Brain microvascular endothelial cell (primary cell): Measurements from ENCODE around the gene FRG2.
"Not testable (repeated sequence)": the region's sequence is repeated elsewhere in the genome, so short reads cannot be mapped to it uniquely, and the experiment has no call there.

Experiments
- DNase-seq: peaks from one replicate; pipeline ENCODE4 v3.0.0-alpha.2; 2020
- H3K27ac ChIP-seq: fragments of 250-450 bp; sonication (Bioruptor Pico); 2 replicates; pipeline ENCODE4 v1.5.1; 2020; ENCODE audit warnings: mild to moderate bottlenecking, moderate library complexity
- H3K27me3 ChIP-seq: fragments of 250-450 bp; sonication (Bioruptor Pico); replicated peaks from 2 replicates; pipeline ENCODE4 v1.5.1; 2020; ENCODE audit warnings: mild to moderate bottlenecking
- H3K36me3 ChIP-seq: fragments of 250-450 bp; sonication (Bioruptor Pico); replicated peaks from 2 replicates; pipeline ENCODE4 v1.5.1; 2020; ENCODE audit warnings: mild to moderate bottlenecking
- H3K4me3 ChIP-seq: 2 replicates; pipeline ENCODE4 v1.5.1; 2011; ENCODE audit warnings: low read depth, mild to moderate bottlenecking, control low read depth, low read length, moderate library complexity
- in situ Hi-C: cut with HindIII; loops from 2 replicates; pipeline ENCODE4 v1.10.0; 2017; ENCODE audit warnings: low sequenced_read_pairs, low pct_ligation_motif_present

FRG2 gene

DNA sequence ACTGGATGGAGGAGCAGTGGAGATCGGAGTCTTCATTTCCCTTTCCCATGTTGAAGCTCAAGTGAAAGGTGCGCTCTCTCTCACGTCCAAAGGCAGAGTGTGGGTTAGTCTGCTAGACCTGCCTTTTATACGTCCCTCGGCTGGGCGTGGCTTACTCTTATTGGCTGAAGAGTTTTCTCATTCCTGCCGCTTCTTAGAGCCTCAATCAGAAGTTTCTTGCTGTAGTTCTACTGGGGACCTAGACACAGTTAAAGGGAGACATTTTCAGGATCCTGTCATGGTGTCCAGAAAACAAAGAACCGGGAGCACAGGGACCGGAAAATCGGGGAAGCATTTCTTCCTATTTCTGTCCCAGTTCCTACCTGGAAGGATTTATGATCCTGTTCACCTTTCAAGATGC, at the start of gene FRG2:
Gene FRG2, minus strand, starts transcription at position 101 of the 400 bp plus-strand sequence. Its CDS starts 52 bp downstream, at position 49.
- H3K27ac ChIP-seq, in situ Hi-C loops, DNase-seq, H3K36me3 ChIP-seq, H3K4me3 ChIP-seq, H3K27me3 ChIP-seq: not testable (repeated sequence)

DNA sequence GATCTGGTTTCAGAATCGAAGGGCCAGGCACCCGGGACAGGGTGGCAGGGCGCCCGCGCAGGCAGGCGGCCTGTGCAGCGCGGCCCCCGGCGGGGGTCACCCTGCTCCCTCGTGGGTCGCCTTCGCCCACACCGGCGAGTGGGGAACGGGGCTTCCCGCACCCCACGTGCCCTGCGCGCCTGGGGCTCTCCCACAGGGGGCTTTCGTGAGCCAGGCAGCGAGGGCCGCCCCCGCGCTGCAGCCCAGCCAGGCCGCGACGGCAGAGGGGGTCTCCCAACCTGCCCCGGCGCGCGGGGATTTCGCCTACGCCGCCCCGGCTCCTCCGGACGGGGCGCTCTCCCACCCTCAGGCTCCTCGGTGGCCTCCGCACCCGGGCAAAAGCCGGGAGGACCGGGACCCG, 41.3 kb upstream of the FRG2 start:
- in situ Hi-C loops, H3K4me3 ChIP-seq, H3K27me3 ChIP-seq, H3K36me3 ChIP-seq, DNase-seq, H3K27ac ChIP-seq: not testable (repeated sequence)

DNA sequence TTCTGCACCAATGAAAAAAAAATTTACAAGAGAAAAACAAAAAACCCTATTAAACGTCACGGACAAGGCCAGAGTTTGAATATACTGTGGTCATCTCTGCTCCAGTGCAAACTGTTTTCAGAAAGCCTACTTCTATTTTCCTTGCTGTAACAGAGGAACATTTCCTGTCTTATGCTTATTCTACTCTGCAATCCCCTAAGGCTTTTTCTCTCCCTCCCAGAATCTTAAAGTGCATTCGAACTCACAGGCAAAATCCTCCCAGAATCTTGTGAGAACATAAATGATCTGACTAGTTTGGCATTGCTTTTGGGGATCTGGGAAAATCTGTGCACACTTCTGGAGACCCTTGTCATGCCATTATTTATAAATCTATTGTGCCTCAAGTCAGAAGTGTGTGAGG, 37.7 kb upstream of the FRG2 start:
- H3K27ac ChIP-seq, in situ Hi-C loops, H3K4me3 ChIP-seq, H3K36me3 ChIP-seq, H3K27me3 ChIP-seq, DNase-seq: not testable (repeated sequence)

DNA sequence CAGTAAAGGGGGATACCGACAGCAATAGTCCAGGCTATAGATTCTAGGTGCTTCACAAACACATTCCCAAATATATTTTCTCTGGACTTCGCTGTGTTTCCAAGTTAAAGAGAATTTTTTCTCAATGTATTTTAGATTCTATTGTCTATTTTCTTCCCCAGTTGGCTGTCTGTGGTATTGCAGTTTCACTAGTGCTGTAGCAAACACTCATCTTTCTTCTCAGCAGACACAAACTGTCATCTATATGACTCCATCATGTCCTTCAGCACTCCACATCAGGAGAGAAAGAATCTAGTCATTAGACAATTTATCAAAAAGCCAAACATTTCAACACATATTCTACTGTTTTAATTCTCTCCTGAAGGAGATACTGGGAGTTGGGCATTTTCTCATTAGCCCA, 37.3 kb upstream of the FRG2 start, which contains the start of gene DBET:
Gene DBET, plus strand, starts transcription at position 161 of the 400 bp plus-strand sequence.
- H3K27ac ChIP-seq, in situ Hi-C loops, H3K36me3 ChIP-seq, H3K27me3 ChIP-seq, H3K4me3 ChIP-seq, DNase-seq: not testable (repeated sequence)

DNA sequence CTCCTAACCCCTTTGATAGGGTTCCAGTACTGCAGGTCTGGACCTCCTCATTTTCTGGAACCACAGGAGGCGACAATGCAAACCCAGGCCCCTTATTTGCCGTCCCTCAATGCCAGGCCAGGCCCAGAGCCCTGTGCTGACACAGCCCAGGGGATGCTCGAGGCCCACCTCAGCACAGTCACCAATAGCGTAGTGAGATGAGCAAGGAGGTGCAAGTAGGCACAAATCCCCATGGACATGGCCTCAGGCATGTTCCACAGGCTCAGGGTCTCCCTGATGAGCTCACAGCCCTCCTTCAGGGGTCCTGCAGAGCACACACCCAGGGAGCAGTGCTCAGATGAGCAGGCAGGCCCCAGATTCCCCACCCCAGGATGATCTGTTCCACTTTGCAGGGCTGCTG, 31.9 kb upstream of the FRG2 start:
- DNase-seq, H3K36me3 ChIP-seq, H3K27me3 ChIP-seq, H3K27ac ChIP-seq, in situ Hi-C loops, H3K4me3 ChIP-seq: not testable (repeated sequence)

DNA sequence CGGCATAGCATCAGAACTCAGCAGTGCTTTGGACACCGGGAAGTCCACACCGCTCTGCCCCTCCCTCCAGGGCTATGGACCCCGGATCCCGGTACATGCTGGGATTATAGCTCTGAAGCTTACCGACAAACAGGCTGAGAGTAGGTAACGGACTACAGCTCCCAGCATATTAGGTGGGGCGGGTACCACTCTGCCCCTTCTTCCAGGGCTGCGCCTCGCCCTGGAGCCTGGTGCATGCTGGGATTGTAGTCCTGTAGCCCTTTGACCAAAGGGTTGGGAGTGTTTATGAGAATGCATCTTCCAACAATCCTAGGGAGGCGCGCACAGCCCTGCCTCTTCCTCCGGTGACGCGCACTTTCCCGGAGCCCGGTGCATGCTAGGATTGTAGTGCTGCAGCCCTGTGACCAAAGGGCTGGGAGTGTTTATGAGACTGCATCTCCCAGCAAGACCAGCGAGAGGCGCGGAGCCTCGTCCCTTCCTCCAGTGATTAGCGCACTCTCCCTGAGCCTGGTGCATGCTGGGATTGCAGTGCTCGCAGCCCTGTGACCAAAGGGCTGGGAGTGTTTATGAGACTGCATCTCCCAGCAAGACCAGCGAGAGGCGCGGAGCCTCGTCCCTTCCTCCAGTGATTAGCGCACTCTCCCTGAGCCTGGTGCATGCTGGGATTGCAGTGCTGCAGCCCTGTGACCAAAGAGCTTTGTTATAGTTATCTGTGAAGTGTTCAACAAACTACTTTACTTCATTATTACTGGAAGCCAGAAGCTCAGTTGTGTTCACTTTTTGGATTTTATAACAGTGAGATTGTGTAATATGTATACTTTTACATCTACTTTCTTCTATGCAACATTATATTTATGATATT, 22.6 kb upstream of the FRG2 start:
- in situ Hi-C loops, DNase-seq, H3K27me3 ChIP-seq, H3K4me3 ChIP-seq, H3K36me3 ChIP-seq, H3K27ac ChIP-seq: not testable (repeated sequence)

DNA sequence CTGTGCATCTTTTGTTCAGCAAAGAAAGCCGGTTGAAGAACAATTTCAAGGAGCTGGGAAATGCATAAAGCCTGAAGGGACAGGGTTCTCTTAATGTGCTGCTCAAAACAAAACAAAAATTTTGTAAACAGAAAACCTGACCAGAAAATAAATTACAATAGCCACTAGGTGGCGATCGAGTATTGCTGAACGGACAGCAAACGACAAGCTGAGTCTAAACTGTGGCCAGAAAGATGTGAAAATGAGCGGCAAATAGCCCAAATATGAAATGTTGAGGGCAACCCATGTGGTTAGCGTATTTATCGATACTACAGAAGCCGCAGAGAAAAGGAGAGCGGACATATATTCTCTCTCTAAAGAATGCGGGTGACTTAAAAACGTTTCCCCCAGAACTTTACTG, 20.6 kb upstream of the FRG2 start:
- H3K36me3 ChIP-seq, H3K27ac ChIP-seq, DNase-seq, H3K27me3 ChIP-seq, in situ Hi-C loops, H3K4me3 ChIP-seq: not testable (repeated sequence)

DNA sequence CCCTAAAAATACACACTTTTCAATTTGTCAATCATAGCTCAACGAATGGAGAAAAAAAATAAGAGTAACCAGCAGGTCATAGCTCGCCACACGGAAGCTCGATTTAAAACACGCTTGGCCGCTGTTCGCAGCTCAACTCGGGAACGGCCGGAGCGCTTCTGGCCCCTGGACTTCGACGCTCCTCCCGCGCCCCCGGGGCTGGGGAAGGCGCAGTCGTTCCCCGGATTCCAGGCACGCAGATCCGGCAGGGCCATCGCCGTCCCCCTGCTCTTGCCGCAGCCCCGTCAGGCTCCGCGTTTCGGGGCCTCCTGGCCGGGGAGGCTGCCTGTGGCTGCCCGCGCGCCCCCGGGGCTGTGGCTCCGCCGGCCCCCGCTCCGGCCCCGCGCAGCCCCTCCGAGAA, 13.8 kb upstream of the FRG2 start:
- in situ Hi-C loops, H3K27ac ChIP-seq, H3K4me3 ChIP-seq, H3K27me3 ChIP-seq, DNase-seq, H3K36me3 ChIP-seq: not testable (repeated sequence)

DNA sequence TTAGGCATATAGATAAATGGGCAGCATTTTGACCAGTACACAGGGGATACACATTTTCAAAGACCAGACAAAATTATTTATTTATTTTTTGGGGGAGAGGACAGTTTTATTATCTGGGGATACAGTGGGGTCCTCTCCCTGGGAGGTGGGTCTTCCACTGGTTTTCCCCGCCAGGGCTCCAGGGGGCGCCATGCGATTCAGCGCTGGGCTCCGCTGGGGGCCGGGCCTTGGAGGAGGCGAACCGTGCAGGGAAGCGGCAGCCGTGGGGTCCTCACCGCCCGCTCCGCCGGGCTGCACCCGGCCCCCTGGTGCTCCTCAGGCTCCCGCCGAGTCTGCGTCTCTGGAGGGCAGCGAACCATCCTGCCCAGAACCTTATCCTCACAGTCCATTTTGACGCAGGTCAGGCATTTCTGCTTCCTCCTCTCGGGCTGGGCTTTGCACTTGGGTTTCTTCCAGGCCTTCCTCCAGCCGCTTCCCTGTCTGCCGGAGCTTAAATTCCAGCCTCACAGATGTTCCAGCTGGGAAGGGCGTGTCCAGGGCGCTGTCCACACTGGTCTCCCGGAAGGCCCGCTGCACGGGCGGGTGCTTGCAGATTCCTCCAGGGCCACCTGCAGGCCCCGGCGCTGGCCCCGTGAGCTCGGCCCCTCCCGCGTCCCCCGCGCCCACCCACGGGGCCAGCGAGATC, 10.8 kb upstream of the FRG2 start:
- DNase-seq, H3K4me3 ChIP-seq, in situ Hi-C loops, H3K27ac ChIP-seq, H3K36me3 ChIP-seq, H3K27me3 ChIP-seq: not testable (repeated sequence)

DNA sequence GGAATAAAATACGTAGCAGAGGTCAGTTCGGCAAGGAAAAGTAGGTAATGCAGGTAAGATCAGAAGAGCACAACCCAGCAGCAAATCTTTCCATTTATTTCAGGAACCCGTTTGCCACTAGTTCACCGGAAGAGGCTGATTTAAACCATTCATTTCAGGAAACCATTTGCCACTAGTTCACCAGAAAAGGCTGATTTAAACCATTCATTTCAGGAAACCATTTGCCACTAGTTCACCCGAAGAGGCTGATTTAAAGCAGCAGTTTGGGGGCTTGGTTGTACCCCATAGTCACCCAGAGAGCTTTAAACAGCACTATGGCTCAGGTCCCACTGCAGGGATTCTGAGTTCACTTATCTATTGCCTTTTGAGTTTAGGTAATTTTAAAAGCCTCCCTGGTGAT, 4.2 kb upstream of the FRG2 start:
- in situ Hi-C loops, H3K27me3 ChIP-seq, H3K36me3 ChIP-seq, H3K4me3 ChIP-seq, DNase-seq, H3K27ac ChIP-seq: not testable (repeated sequence)

DNA sequence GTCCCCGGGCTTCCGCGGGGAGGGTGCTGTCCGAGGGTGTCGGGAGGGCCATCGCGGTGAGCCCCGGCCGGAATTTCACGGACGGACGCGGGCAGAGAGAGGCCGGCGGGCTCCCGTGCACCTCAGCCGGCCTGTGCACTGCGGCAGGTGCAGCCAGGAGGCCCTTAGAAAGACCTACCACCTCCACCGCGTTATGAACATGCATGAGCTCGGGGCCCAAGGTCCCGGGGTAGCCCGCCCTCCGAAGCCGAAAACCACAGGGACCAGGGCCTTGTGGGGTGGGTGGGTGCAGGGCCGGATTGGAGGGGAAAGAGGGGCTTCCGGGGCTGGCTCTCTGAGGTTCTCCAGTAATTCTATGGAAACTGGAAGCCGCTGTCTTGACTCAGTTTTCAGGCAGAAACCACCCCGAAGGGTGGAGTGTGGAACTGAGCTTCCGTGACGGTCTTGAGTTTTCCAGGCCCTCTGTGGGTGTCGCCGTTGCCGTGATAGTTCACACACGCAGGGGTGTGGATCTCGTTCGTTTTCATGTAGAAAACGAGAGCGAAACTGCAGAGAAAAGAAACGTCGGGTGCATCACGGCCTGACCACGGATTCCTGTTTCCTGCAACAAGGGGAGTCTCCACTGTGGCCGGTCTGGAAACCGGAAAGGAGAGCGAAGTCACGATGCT, 4.3 kb downstream of the FRG2 start:
- H3K36me3 ChIP-seq, in situ Hi-C loops, H3K27ac ChIP-seq, DNase-seq, H3K4me3 ChIP-seq: not testable (repeated sequence)
- H3K27me3 ChIP-seq, result peaks cover 21% of the 10 kb centered on the region

DNA sequence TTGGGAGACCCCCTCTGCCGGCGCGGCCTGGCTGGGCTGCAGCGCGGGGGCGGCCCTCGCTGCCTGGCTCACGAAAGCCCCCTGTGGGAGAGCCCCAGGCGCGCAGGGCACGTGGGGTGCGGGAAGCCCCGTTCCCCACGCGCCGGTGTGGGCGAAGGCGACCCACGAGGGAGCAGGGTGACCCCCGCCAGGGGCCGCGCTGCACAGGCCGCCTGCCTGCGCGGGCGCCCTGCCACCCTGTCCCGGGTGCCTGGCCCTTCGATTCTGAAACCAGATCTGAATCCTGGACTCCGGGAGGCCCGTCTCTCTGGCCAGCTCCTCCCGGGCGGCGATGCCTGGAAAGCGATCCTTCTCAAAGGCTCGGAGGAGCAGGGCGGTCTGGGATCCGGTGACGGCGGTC, 5.1 kb downstream of the FRG2 start:
- H3K4me3 ChIP-seq, DNase-seq, in situ Hi-C loops, H3K36me3 ChIP-seq, H3K27ac ChIP-seq: not testable (repeated sequence)
- peaks cover 29% of the 10 kb centered on the region for H3K27me3 ChIP-seq
